ENCODE measurements around the gene HNF1B. TPM values are rescaled to one million over a fixed set of nuclear protein-coding genes. Genes with fewer than 3 reads are reported as not detected.
"Not testable (repeated sequence)": the region's sequence is repeated elsewhere in the genome, so short reads cannot be mapped to it uniquely, and the experiment has no call there.

HNF1B gene
- total RNA-seq, 1 experiment from 2014 or later: not detected

- Histone ChIP-seq H3K27ac (no peak overlapping the region), H3K4me1 (no peaks in the 10 kb centered on the region), H3K36me3 (no peaks in the 10 kb centered on the region), H3K4me3 (no peak overlapping the region), H3K27me3 (no peaks in the 10 kb centered on the region), H3K9me3 (replicated peaks) (no peaks in the 10 kb centered on the region)
- DNase-seq: no peak
Measured at GRCh38 chr17:37691807-37692206, 53.1 kb downstream of the HNF1B start.

GRCh38 chr17:37689317-37689716 lies 55.5 kb downstream of the HNF1B start:
- Histone ChIP-seq H3K4me1 (no peaks in the 10 kb centered on the region), H3K27me3 (no peaks in the 10 kb centered on the region), H3K9me3 (replicated peaks) (no peaks in the 10 kb centered on the region), H3K27ac (no peak overlapping the region), H3K36me3 (no peaks in the 10 kb centered on the region), H3K4me3 (no peak overlapping the region)
- DNase-seq: no peak

- Histone ChIP-seq H3K27me3 (no peaks in the 10 kb centered on the region), H3K4me1 (no peaks in the 10 kb centered on the region), H3K27ac (no peak overlapping the region), H3K4me3 (no peak overlapping the region), H3K36me3 (no peaks in the 10 kb centered on the region), H3K9me3 (replicated peaks) (no peaks in the 10 kb centered on the region)
- DNase-seq: no peak
Measured at GRCh38 chr17:37683454-37683984, 61.3 kb downstream of the HNF1B start.

- H3K4me3 ChIP-seq: no peak overlapping the region
- H3K4me1 ChIP-seq: no peaks in the 10 kb centered on the region
- no peak for DNase-seq
- no peaks in the 10 kb centered on the region for H3K27me3 ChIP-seq
- no peak overlapping the region for H3K27ac ChIP-seq
- H3K36me3 ChIP-seq: no peaks in the 10 kb centered on the region
- H3K9me3 ChIP-seq (replicated peaks): no peaks in the 10 kb centered on the region
Measured at GRCh38 chr17:37682007-37682406, 62.9 kb downstream of the HNF1B start.

- H3K27me3 ChIP-seq; H3K4me3 ChIP-seq; H3K27ac ChIP-seq; H3K4me1 ChIP-seq; H3K36me3 ChIP-seq; DNase-seq; H3K9me3 ChIP-seq (replicated peaks): not testable (repeated sequence)
Measured at GRCh38 chr17:37679995-37680394, 64.9 kb downstream of the HNF1B start.

- H3K27ac ChIP-seq: no peak overlapping the region
Measured at GRCh38 chr17:37678036-37678435, 66.8 kb downstream of the HNF1B start.

GRCh38 chr17:37677021-37677420 lies 67.8 kb downstream of the HNF1B start:
- Histone ChIP-seq H3K4me1 (no peaks in the 10 kb centered on the region), H3K9me3 (replicated peaks) (no peaks in the 10 kb centered on the region)

More at GRCh38 chr17:37678036-37678435, 66.8 kb downstream of the HNF1B start:
- H3K4me3 ChIP-seq: no peak overlapping the region
- H3K4me1 ChIP-seq: no peaks in the 10 kb centered on the region
- no peak for DNase-seq
- no peaks in the 10 kb centered on the region for H3K27me3 ChIP-seq
- H3K36me3 ChIP-seq: no peaks in the 10 kb centered on the region
- H3K9me3 ChIP-seq (replicated peaks): no peaks in the 10 kb centered on the region

GRCh38 chr17:37676115-37676925 lies 68.5 kb downstream of the HNF1B start:
- Histone ChIP-seq H3K4me3 (no peak overlapping the region), H3K27ac (no peak overlapping the region), H3K36me3 (no peaks in the 10 kb centered on the region), H3K4me1 (no peaks in the 10 kb centered on the region), H3K9me3 (replicated peaks) (no peaks in the 10 kb centered on the region), H3K27me3 (no peaks in the 10 kb centered on the region)
- DNase-seq: no peak

More at GRCh38 chr17:37677021-37677420, 67.8 kb downstream of the HNF1B start:
- no peaks in the 10 kb centered on the region for H3K36me3 ChIP-seq
- H3K27ac ChIP-seq: no peak overlapping the region
- H3K27me3 ChIP-seq: no peaks in the 10 kb centered on the region
- DNase-seq: no peak
- H3K4me3 ChIP-seq: no peak overlapping the region

- Histone ChIP-seq H3K4me3 (no peak overlapping the region), H3K27ac (no peak overlapping the region), H3K4me1 (no peaks in the 10 kb centered on the region), H3K36me3 (no peaks in the 10 kb centered on the region), H3K27me3 (no peaks in the 10 kb centered on the region), H3K9me3 (replicated peaks) (no peaks in the 10 kb centered on the region)
- DNase-seq: no peak
Measured at GRCh38 chr17:37674511-37674910, 70.3 kb downstream of the HNF1B start.

GRCh38 chr17:37673386-37673785 lies 71.5 kb downstream of the HNF1B start:
- DNase-seq: no peak
- no peaks in the 10 kb centered on the region for H3K36me3 ChIP-seq
- no peaks in the 10 kb centered on the region for H3K4me1 ChIP-seq
- no peaks in the 10 kb centered on the region for H3K27me3 ChIP-seq
- no peak overlapping the region for H3K4me3 ChIP-seq
- no peak overlapping the region for H3K27ac ChIP-seq
- no peaks in the 10 kb centered on the region for H3K9me3 ChIP-seq (replicated peaks)

GRCh38 chr17:37672548-37673078 lies 72.2 kb downstream of the HNF1B start:
- H3K9me3 ChIP-seq (replicated peaks): no peaks in the 10 kb centered on the region
- no peaks in the 10 kb centered on the region for H3K27me3 ChIP-seq
- H3K4me3 ChIP-seq: no peak overlapping the region
- no peak for DNase-seq
- H3K4me1 ChIP-seq: no peaks in the 10 kb centered on the region
- H3K36me3 ChIP-seq: no peaks in the 10 kb centered on the region
- H3K27ac ChIP-seq: no peak overlapping the region

- Histone ChIP-seq H3K4me3 (no peak overlapping the region), H3K27ac (no peak overlapping the region), H3K36me3 (no peaks in the 10 kb centered on the region), H3K9me3 (replicated peaks) (no peaks in the 10 kb centered on the region), H3K27me3 (no peaks in the 10 kb centered on the region), H3K4me1 (no peaks in the 10 kb centered on the region)
- DNase-seq: no peak
Measured at GRCh38 chr17:37671824-37672547, 72.9 kb downstream of the HNF1B start.

GRCh38 chr17:37671028-37671823 lies 73.6 kb downstream of the HNF1B start:
- Histone ChIP-seq H3K27me3 (no peaks in the 10 kb centered on the region), H3K9me3 (replicated peaks) (no peaks in the 10 kb centered on the region), H3K27ac (no peak overlapping the region), H3K4me3 (no peak overlapping the region), H3K36me3 (no peaks in the 10 kb centered on the region), H3K4me1 (no peaks in the 10 kb centered on the region)
- no peak for DNase-seq

GRCh38 chr17:37667039-37667438 lies 77.8 kb downstream of the HNF1B start:
- H3K9me3 ChIP-seq (replicated peaks): no peaks in the 10 kb centered on the region
- H3K4me1 ChIP-seq: no peaks in the 10 kb centered on the region
- no peaks in the 10 kb centered on the region; the same call in 1 of the 2 replicates for H3K27me3 ChIP-seq
- H3K36me3 ChIP-seq: no peaks in the 10 kb centered on the region
- DNase-seq: no peak
- no peak overlapping the region for H3K27ac ChIP-seq
- no peak overlapping the region for H3K4me3 ChIP-seq

All from SJCRH30 (cell line).